Measurements from ENCODE around the gene OSGEPL1.
"Not testable (repeated sequence)": the region's sequence is repeated elsewhere in the genome, so short reads cannot be mapped to it uniquely, and the experiment has no call there.

The OSGEPL1 gene

DNA sequence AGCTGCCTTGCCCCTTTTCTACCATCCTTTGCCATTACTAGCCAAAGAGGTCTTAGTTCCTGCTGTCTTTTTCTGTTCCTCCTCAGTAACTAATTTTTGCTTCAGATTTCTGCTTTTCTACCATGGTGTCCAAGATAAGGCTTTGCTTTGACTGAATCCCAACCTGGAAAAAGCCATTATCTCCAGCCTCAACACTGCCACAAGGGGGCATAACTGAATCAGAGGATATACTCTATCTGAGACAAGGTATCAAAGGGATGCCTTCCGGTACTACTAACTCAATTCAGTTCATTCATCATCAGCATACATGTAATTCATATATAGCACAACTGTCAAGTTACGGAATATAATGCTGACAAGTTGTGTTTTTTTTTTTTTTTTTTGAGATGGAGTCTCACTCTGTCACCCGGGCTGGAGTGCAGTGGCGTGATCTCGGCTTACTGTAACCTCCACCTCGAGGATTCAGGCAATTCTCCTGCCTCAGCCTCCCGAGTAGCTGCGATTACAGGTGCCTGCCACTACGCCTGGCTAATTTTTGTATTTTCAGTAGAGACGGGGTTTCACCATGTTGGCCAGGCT lies 11.4 kb downstream of the OSGEPL1 start:
- DNase-seq (ENCODE audit: low read depth in 2 of 2) = peak in 1 of 2 experiments; percentile 8

DNA sequence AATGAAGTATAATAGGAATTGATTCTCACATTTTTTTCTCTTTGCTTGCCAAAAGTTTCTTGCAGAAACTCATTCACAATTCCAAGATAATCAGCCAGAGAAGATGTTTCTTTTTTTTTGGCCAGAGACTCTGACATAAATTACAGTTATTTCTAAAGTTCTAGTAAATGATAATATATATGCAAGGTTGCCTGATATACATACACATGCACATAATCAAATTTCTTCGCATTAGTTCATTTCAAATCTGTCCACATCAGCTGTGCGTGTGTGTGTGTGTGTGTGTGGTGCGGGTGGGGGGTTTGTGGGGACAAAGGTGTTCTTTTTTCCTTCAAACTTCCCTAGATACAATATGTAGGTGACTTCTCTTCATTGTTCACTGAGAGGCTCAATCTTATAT lies 33.2 kb downstream of the OSGEPL1 start:
- DNase-seq (ENCODE audit: low read depth in 2 of 2) = no peak

DNA sequence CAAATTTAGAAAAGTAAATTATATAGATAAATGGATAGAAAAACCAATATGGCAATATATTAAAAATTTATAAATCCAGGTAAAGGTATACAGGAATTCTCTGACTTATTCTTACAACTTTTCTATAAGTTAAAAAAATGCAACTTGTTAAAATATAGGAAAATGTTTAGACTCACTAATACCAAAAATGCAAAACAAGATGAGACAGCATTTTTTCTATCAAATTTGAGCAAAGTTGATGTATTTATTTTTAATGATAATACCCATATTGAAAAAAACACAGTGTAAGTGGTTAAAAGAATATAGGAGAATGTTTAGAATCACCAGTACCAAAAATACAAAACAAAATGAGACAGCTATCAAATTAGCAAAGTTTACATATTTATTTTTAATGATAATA lies 35.7 kb downstream of the OSGEPL1 start:
- no peak for DNase-seq (ENCODE audit: low read depth in 2 of 2)

DNA sequence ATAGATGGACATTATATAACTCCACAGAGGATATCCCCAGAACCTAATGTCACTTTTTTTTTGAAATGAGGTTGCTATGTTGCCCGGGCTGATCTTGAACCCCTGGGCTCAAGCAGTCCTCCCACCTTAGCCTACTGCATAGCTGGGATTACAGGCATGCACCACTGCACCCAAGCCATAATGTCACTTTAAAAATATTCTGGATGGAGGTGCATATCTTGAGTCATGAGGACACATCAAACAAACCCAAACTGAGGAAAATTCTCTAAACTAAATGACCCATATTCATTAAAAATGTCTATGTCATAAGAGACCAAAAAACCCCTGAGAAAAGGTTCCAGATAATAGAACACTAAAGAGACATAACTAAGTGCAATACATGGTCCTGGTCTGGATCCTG lies 36.3 kb downstream of the OSGEPL1 start:
- no peak for DNase-seq (ENCODE audit: low read depth in 2 of 2)

DNA sequence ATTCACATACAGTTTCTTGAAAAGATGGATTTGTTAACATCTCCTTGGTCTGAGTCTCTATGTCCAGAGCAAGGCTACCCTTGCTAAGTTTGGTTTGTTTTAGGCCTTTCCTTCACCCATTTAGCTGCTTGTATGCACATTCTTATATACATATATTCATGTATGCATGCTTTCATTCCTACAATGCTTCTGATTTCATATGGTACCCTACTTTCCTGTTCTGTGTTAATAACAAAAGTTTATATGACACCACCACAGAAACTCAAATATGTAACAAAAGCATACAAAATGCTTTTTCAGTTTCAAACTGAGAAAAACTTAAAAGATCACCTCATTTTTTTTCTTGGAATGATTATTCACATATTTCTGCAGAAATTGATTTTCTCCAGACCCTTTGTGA lies 39.4 kb downstream of the OSGEPL1 start:
- DNase-seq (ENCODE audit: low read depth in 2 of 2) = no peak

DNA sequence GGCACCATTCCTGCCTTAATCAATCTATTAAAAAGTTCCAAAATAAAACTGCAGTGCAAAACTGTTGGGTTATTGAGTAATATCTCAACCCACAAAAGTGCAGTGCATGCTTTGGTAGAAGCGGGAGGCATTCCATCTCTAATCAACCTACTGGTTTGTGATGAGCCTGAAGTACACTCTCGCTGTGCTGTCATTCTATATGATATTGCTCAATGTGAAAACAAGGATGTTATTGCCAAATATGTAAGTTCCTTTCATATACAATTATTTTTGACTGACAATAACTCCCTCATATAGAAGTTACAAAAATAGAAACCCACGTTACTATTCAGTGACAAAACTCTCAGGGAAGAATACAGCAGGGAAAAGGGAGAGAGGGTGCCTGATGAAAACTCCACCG lies 43.0 kb downstream of the OSGEPL1 start:
- DNase-seq (ENCODE audit: low read depth in 2 of 2) = no peak

DNA sequence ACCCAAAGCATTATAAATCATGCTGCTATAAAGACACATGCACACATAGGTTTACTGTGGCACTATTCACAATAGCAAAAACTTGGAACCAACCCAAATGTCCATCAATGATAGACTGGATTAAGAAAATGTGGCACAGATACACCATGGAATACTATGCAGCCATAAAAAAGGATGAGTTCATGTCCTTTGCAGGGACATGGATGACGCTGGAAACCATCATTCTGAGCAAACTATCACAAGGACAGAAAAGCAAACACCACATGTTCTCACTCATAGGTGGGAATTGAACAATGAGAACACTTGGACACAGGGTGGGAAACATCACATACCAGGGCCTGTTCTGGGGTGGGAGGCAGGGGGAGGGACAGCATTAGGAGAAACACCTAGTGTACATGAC lies 45.0 kb downstream of the OSGEPL1 start:
- DNase-seq (ENCODE audit: low read depth in 2 of 2) = not testable (repeated sequence)

DNA sequence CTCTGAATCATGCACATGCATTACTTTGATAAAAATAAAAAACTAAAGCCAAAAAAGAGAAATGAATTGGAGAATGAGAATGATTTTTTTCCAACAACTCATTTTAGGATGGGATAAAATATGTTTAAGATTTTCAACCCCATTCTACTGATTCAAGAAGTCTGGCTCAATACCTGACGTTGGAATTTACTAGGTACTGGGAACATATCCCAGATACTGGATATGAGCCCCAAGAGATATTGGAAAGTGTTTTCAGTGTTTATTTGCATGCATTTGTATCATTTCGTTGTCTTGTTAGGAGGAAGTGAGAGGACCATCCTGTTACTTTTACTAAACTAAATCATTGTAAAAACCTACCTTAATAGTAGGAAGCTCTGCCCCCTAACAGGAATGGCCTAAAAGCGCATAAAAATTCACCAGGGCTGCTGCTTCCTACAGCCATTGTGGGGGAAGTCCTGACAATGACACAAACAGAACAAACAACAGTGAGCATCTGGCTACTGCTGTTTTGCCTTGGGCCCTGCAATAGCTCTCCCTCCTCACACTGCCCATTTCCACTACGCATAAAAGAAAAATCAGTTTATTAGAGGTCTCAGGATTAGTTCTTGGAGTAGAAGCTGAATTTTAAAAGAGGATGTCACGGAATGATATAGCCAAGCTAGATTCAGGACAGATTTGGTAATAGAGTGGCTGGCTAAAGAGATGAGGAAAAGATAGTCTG lies 52.9 kb downstream of the OSGEPL1 start:
- DNase-seq (ENCODE audit: low read depth in 2 of 2) = no peak

DNA sequence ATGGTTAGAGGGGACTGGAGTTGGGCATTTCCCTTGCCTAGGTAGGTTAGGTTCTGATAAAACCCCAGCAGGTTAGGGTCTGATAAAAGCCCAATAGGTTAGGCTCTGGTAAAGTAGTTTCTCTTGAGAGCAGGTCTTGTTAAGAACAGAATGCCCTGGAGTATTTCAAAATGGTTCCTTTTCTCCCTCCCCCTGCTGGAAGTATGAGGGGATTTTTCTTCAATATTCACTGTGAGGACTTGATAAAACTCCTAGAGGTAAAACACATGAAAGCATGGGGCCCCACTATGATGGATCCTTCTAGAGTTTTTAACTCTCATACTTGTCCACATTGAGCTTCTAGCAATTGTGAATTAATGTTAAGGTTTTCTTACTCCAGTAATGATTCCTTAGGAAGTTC lies 60.5 kb downstream of the OSGEPL1 start:
- no peak for DNase-seq (ENCODE audit: low read depth in 2 of 2)

DNA sequence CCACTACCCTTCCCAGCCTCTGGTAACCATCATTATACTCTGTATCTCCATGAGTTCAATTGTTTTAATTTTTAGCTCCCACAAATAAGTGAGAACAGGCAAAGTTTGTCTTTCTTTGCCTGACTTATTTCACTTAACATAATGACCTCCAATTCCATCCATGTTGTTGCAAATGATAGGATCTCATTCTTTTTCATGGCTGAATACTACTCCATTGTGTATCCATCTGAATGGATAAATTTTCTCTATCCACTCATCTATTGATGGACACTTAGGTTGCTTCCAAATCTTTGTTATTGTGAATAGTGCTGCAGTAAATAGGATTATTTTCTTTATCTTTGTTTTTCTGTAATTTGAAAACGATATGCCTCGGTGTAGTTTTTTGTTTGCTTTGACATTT lies 61.9 kb downstream of the OSGEPL1 start:
- no peak for DNase-seq (ENCODE audit: low read depth in 2 of 2)

DNA sequence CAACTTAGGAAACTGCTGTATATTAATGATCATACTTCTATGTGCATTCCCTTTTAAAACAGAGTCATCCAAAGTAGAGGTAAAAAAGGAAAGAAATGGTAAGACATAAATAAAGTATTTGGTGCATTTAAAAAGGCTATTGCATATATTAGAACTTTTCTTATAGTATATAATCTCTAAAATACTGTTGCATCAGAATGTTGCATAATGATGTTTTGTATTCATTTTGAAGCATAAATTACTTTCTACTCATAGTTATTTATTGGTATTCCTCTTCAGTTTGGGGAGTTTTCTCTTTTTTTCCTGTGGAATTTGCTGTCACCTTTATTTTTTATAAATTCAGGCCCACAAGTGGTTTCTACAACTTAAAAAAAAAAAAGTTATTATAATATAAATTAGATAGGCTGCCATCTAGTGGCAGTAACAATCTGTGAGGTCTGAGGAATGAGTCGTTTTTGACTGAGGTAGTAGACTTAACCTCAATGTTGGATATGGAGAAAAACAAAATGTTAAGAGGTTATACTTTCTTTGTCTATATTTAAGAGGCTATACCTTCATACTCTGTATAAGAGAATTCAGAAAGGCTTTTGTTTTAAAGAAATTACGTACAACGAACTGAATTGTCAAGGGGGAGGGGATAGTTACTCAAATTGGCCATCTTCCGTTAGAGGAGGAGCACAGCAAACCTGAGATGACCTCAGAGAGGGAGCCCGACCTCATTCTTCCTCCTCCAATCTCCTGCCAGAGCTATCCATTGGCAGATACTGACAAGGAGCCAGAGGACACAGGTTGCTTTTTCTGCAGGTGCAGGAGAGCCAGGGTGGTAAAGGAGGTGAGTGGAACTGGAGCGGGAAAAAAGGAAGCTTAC lies 64.3 kb downstream of the OSGEPL1 start:
- DNase-seq (ENCODE audit: low read depth in 2 of 2) = no peak
